Glomerular endothelial cell (primary cell): Measurements from ENCODE around the gene PHIP. TPM values are rescaled to one million over a fixed set of nuclear protein-coding genes. Genes with fewer than 3 reads are reported as not detected.
"Not testable (repeated sequence)": the region's sequence is repeated elsewhere in the genome, so short reads cannot be mapped to it uniquely, and the experiment has no call there.

ENCODE experiments used
- DNase-seq: peaks from one replicate; pipeline ENCODE4 v3.0.0-alpha.2; 2011; ENCODE audit warnings: low read depth, low spot score; ENCODE audit errors: extremely low read depth
- total RNA-seq: library from RNA; depleted of rRNA; stranded (reverse); fragments of >200 nt; gene quantifications from 2 replicates; pipeline ENCODE4 v1.2.3, GENCODE V29; 2015

The PHIP gene
- total RNA-seq, 1 donor from 2014 or later = 19.0 TPM

DNA sequence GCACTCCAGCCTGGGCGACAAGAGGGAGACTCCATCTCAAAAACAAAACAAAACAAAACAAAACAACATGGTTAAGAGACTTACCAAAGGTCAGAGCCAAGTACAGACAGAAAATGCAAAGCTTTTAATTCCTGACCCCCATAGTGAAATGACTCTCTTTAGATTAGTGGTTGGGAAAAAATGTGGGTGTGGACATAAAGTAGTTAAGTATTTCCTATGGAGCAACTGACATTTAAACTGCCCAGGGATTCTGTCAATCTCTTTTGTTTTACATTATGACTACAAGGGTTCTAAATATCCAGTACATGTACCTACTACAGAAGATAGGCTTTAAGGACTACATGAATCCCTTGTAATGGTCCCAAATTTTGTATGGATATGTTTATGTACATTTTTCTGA, 135.6 kb downstream of the PHIP start:
- DNase-seq = no peak

DNA sequence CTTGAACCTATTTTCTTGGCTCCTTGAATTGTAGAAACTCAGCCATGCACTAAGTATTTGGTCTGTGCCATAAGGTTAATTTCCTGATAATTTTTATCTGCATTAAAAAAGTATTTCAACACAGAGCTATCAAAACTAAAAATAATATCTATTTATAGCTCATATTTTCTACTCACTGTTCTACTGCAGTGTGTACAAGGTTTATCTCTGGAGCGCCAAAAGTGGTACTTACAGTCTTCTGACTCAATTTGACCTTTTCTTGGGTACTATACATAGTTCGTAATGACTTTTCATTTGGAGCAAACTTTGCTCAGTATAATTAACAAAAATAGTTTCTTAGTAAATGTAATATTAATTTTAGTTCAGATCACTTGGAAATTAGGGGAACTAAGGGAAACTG, 141.5 kb downstream of the PHIP start:
- no peak for DNase-seq

DNA sequence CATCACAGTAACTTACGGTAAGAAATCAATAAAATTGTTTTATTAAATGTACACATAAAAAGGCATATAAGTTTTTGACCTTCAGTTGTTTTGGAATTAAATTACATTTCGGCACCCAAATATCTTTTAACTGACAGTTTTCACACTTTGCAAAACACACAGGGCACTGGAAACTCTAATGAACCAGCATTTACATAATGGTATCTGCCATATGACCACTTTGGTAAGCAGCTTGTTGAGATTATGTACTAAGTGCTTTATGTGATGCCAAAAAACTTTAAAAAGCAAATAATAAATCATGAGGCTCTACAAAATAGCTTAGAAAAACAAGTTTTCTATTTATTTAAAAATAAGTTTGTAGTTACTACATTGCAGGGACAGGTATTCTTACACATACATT, 142.5 kb downstream of the PHIP start:
- no peak for DNase-seq

DNA sequence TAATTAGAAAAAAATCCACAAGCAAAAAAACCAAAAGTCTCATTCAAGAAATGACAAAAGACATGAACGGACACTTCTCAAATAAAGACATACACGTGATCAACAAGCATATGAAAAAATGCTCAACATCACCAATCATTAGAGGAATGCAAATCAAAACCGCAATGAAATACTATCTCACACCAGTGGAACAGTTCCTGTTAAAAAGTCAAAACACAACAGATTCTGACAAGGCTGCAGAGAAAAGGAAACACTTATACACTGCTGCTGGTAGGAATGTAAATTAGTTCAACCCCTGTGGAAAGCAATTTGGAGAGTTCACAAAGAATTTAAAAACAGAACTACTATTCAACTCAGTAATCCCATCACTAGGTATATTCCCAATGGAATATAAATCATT, 152.7 kb downstream of the PHIP start:
- DNase-seq = no peak

DNA sequence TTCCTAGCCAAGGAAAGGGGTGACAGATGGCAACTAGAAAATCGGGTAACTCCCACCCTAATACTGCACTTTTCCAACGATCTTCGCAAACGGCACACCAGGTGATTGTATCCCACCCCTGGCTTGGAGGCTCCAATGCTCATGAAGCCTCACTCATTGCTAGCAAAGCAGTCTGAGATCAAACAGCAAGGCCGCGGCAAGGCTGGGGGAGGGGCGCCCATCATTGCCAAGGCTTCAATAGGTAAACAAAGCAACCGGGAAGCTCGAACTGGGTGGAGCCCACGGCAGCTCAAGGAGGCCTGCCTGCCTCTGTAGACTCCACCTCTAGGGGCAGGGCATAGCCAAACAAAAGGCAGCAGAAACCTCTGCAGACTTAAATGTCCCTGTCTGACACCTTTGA, 156.9 kb downstream of the PHIP start:
- not testable (repeated sequence) for DNase-seq

DNA sequence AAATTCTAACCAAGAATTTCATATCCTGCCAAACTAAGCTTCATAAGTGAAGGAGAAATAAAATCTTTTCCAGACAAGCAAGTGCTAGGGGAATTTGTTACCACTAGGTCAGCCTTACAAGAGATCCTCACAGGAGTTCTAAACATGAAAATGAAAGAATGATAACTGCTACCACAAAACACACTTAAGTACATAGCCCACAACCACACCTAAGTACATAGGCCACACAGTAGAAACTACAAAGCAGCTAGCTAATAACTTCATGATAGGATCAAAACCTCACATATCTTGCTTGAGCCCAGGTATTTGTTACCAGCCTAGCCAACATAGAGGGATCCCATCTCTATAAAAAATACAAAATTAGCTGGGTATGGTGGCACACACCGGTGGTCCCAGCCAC, 160.3 kb downstream of the PHIP start:
- DNase-seq = no peak

DNA sequence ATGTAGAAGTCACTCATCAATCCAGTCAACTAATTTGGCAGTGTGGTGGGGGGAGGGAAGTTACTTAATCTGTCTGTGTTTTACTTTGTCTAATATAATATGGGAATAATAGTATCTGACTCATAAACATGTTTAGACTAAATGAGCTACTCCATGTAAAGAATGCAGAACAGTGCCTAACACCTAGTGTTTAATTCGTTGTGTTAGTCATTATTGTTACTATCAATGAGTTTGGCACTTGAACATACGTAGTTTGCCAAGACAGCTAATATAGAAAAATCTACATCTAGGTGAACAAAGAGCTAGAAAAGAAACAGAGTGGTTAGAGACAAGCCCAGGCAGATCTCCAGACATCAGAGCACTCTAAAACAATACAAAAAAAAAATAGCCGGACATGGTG, 161.6 kb downstream of the PHIP start:
- DNase-seq = no peak

DNA sequence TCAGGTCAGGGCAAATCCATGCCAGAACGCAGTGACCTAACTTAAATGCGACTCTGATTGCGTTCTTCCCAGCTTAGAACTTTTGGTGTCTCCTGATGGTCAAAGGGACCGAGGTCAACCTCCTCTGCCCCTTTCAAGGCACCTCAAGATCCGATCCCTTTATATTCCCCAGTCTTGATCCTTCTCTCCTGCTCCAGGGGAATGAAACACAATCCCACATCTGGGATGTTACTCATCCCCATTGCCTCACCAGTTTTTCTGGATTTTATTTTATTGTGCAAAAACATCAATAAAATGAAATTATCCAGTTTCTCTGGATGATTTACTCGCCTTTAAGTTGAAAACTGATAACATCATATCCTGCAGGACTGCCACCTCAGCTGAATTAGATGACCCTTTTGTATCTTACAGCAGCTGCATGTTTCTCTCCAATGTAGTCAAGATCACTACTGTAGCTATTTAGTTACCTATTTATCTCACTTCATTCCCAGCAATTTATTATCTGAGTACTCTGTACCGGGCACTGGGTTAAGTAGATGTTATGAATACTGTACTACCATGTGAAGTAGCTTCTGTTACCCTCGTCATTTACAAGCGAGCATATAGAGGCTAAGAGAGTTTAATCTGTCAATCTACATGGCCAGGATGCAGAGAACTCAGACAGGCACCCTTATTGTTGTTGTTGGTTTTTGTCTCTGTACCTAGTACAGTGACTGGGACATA, 166.7 kb downstream of the PHIP start:
- DNase-seq = no peak

DNA sequence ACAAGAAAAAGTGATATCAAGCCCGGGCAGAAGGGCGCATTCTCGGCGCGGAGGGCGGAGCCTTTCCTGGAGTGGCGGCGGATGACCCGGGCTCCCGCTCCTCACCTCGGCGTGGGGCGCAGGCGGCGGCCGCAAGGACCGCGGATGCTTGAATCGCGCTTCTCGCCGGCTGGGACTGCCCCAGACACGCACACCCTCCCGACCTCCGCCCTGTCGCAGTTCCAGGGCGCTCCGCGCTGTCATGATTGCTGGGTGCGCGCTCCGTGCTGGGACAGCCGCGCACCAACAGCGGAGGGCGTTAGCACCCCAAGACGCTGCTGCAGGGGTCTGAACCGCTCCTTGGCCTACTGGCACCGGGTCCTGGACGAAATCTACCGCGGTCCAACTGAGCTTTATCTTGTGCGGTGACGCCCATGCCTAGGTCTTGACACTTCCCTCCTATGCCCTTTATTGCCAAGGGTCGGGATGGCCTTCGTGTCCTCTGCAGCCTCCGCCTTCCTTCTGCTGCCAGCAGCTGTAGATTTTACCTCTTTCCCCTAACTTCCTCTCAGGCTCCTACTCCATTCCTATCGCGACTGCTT, 167.4 kb downstream of the PHIP start:
- DNase-seq = no peak

DNA sequence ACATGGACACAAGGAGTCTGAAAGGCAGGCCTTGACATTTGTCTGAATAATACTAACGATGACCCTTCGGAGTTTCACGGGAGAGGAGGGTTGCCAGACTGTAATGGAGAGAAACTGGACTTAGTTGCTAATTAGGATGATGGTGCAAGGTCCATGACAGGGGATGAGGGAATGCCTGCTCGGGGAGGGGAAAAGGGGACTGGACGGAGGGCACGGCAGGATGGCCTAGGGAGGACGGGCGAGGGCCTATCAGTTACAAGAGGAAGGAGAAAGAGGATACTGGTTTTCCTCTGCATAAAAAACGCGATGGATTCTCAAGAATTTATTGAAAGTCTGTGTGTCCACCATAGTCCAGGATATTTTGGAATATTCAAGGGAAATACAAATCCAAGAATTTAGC, 168.0 kb downstream of the PHIP start:
- DNase-seq = no peak

DNA sequence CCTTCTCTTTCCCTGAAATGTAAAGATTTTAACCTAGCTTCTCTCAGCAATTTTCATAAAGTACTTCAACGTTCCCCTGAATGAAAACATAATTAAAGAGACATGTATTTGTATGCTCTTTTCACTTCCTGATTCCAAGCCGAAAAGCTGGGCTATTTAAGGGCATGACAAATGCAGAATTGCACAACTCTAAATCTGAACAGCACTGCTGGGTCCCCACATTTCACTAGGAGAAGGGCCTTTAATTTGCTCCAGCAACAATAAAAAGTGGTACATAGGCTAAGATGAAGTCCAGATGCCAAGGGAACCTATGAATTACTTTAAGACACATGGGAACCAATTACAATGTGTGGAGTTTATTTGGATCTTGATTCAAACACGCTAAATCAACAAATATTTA, 168.7 kb downstream of the PHIP start:
- no peak for DNase-seq

DNA sequence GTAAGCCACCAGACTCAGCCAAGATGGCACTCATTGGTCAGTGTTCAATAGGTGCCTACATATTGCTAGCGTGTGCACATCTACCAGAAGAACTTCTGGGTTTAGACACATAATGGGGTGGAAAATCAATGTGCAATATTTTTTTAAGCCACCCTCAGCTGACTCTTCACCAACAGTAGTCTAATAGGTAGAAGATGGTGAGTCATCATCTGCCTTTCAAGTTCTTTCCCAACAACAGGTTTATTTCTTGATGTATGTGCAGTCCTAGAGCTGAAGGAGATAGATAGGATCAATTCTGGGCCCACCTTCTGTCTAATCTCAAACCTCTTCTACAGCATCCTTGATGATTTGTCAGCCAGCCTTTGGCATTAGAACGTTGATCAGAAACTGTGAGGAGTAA, 169.4 kb downstream of the PHIP start:
- DNase-seq = no peak

DNA sequence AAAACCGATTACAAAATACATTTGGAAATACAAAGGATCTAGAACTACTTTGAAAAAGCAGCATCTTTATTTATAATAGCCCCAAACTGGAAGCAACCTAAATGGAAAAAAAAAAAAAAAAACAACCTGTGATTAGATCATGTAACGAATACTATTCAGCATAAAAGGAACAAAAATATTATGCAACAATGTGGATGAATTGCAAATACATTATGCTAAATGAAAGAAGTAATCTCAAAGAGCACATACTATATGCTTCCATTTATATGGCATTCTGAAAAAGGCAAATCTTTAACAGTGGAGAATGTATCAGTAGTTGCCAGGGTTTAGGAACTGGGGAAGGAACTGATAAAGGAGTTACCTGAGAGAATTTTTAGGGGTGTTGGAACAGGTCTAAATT, 181.8 kb downstream of the PHIP start:
- DNase-seq = no peak

DNA sequence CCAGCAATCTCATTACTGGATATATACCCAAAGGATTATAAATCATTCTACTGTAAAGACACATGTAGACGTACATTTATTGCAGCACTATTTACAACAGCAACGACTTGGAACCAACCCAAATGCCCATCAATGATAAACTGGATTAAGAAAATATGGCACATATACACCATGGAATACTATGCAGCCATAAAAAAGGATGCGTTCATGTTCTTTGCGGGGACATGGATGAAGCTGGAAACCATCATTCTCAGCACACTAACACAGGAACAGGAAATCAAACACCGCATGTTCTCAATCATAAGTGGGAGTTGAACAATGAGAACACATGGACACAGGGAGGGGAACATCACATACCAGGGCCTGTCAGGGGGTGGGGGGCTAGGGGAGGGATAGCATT, 188.2 kb downstream of the PHIP start:
- DNase-seq = not testable (repeated sequence)

Other genes starting within 250 kb of the PHIP start
- gene IRAK1BP1, start 210.7 kb downstream of the PHIP start, total RNA-seq = 2.0 and 2.5 TPM in 2 replicates
- 37.5 and 44.3 TPM in 2 replicates for gene HMGN3, start 156.4 kb upstream of the PHIP start, total RNA-seq